Glutamatergic neuron (in vitro differentiated cells): ENCODE measurements around the gene KLHL22. TPM values are rescaled to one million over a fixed set of nuclear protein-coding genes. Genes with fewer than 3 reads are reported as not detected.
A peak's percentile ranks its signal among the peaks of the same experiment; 100 is the strongest.
"Not testable (repeated sequence)": the region's sequence is repeated elsewhere in the genome, so short reads cannot be mapped to it uniquely, and the experiment has no call there.

Experiments
- DNase-seq: peaks from one replicate; pipeline ENCODE4 v3.0.0; 2022
- H3K27ac Mint-ChIP-seq: one replicate; pipeline ENCODE4 v1.8.0; 2020; ENCODE audit warnings: mild to moderate bottlenecking, mixed read lengths, inconsistent platforms; ENCODE audit not compliant: unreplicated experiment
- H3K27me3 Mint-ChIP-seq: one replicate; pipeline ENCODE4 v1.8.0; 2020; ENCODE audit warnings: mild to moderate bottlenecking, moderate library complexity, mixed read lengths, inconsistent platforms; ENCODE audit not compliant: unreplicated experiment
- H3K36me3 Mint-ChIP-seq: one replicate; pipeline ENCODE4 v1.8.0; 2020; ENCODE audit warnings: mild to moderate bottlenecking, mixed read lengths, inconsistent platforms; ENCODE audit not compliant: unreplicated experiment
- H3K4me1 Mint-ChIP-seq: one replicate; pipeline ENCODE4 v1.8.0; 2020; ENCODE audit warnings: mild to moderate bottlenecking, low read depth, mixed read lengths, inconsistent platforms; ENCODE audit not compliant: unreplicated experiment
- H3K4me3 Mint-ChIP-seq: one replicate; pipeline ENCODE4 v1.8.0; 2020; ENCODE audit warnings: mild to moderate bottlenecking, mixed read lengths, inconsistent platforms; ENCODE audit not compliant: unreplicated experiment
- H3K9me3 Mint-ChIP-seq: one replicate; pipeline ENCODE4 v1.8.0; 2020; ENCODE audit warnings: mild to moderate bottlenecking, moderate library complexity, mixed read lengths, inconsistent platforms; ENCODE audit not compliant: unreplicated experiment
- CTCF ChIP-seq: fragments of 200-600 bp; sonication (generic); IDR thresholded peaks from one replicate; pipeline ENCODE4 v1.5.0; 2021; ENCODE audit not compliant: partially characterized antibody, unreplicated experiment
- total RNA-seq: library from RNA; stranded (reverse); fragmentation: NEBNext Ultra II Directional; extraction: Animal tissue kit (Norgen Biotek cat#: 25700); gene quantifications from one replicate; pipeline ENCODE4 v1.2.1, GENCODE V29; 2021; ENCODE audit not compliant: unreplicated experiment

The KLHL22 gene
- total RNA-seq, 1 donor from 2014 or later = 20.2 TPM

- Mint-ChIP-seq H3K4me3 (no peak overlapping the region), H3K36me3 (no peaks in the 10 kb centered on the region), H3K27ac (peak overlapping the region; percentile 28), H3K4me1 (peaks cover 21% of the 10 kb centered on the region), H3K9me3 (peaks cover 4% of the 10 kb centered on the region), H3K27me3 (peaks cover 3% of the 10 kb centered on the region)
- DNase-seq = no peak
- TF ChIP-seq CTCF = no peak
Measured at GRCh38 chr22:20511578-20512229, 16.1 kb upstream of the KLHL22 start.

- TF ChIP-seq CTCF = no peak
- Mint-ChIP-seq H3K27me3 (peaks cover 3% of the 10 kb centered on the region), H3K27ac (no peak overlapping the region), H3K36me3 (no peaks in the 10 kb centered on the region), H3K4me3 (no peak overlapping the region), H3K4me1 (peaks cover 21% of the 10 kb centered on the region), H3K9me3 (peaks cover 4% of the 10 kb centered on the region)
- DNase-seq = no peak
Measured at GRCh38 chr22:20510811-20511577, 15.4 kb upstream of the KLHL22 start.

GRCh38 chr22:20509344-20510047 is 13.9 kb upstream of the KLHL22 start:
- no peak for TF ChIP-seq CTCF
- no peak for DNase-seq
- peak overlapping the region; percentile 96 for H3K27ac Mint-ChIP-seq

GRCh38 chr22:20508815-20509271 is 13.2 kb upstream of the KLHL22 start:
- Mint-ChIP-seq H3K27ac (peak overlapping the region; percentile 96), H3K4me3 (peak overlapping the region; percentile 93), H3K27me3 (peaks cover 4% of the 10 kb centered on the region), H3K36me3 (no peaks in the 10 kb centered on the region), H3K4me1 (peaks cover 19% of the 10 kb centered on the region), H3K9me3 (peaks cover 4% of the 10 kb centered on the region)
- no peak for TF ChIP-seq CTCF
- no peak for DNase-seq

More at GRCh38 chr22:20509344-20510047, 13.9 kb upstream of the KLHL22 start:
- Mint-ChIP-seq H3K36me3 (no peaks in the 10 kb centered on the region), H3K4me3 (peak overlapping the region; percentile 93), H3K4me1 (peaks cover 21% of the 10 kb centered on the region), H3K9me3 (peaks cover 4% of the 10 kb centered on the region), H3K27me3 (peaks cover 3% of the 10 kb centered on the region)

GRCh38 chr22:20508067-20508755 is 12.6 kb upstream of the KLHL22 start:
- Mint-ChIP-seq H3K4me3 (peak overlapping the region; percentile 93), H3K4me1 (peaks cover 19% of the 10 kb centered on the region), H3K27ac (peak overlapping the region; percentile 96)
- not testable (repeated sequence) for H3K36me3 Mint-ChIP-seq, H3K9me3 Mint-ChIP-seq, H3K27me3 Mint-ChIP-seq
- DNase-seq = peak; percentile 20
